Thyroid gland (tissue), 4 donors: Measurements from ENCODE around the gene CRIM1.
A peak's percentile ranks its signal among the peaks of the same experiment; 100 is the strongest.

Source experiments
- POLR2A ChIP-seq, 2 donors: fragments of 450-650 bp; IDR thresholded peaks; one replicate each; pipeline ENCODE4 v1.6.1; 2017; ENCODE audit warnings: antibody characterized with exemption in 2 of 2, mild to moderate bottlenecking in 2 of 2, moderate library complexity in 1 of 2
- TF ChIP-seq, protein P1 (sequence below), 6 experiments: fragments of 200-600 bp in 3 of 6; fragments of 450-650 bp in 3 of 6; sonication (generic) in 3 of 6; IDR thresholded peaks; one replicate each; pipeline ENCODE4 v1.5.1; 2016 to 2019; ENCODE audit warnings: antibody characterized with exemption in 6 of 6, mild to moderate bottlenecking in 2 of 6, inconsistent platforms in 1 of 6, moderate library complexity in 1 of 6

DNA sequence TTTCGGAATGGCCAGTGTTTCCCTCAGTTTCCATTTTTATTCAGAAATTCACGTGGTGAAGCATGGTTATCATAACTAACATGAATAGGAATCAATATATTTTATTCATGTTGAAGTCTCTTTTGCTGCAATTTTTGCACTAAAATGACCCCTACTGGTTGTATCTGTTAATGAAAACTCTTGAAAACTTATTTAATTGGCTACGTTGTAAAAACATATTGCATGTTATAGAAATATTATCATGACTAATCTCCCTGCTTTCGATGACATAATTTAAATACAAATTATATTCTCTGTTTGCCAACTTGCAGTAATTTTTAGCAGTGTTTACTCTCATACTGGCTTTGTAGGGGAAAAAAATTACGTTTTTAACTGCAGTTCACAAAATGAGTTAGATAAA, 3.5 kb downstream of the CRIM1 start:
- TF ChIP-seq, protein P1, sequence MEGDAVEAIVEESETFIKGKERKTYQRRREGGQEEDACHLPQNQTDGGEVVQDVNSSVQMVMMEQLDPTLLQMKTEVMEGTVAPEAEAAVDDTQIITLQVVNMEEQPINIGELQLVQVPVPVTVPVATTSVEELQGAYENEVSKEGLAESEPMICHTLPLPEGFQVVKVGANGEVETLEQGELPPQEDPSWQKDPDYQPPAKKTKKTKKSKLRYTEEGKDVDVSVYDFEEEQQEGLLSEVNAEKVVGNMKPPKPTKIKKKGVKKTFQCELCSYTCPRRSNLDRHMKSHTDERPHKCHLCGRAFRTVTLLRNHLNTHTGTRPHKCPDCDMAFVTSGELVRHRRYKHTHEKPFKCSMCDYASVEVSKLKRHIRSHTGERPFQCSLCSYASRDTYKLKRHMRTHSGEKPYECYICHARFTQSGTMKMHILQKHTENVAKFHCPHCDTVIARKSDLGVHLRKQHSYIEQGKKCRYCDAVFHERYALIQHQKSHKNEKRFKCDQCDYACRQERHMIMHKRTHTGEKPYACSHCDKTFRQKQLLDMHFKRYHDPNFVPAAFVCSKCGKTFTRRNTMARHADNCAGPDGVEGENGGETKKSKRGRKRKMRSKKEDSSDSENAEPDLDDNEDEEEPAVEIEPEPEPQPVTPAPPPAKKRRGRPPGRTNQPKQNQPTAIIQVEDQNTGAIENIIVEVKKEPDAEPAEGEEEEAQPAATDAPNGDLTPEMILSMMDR (IDR thresholded peaks at IDR 0.05) = peak in 1 of 6 experiments; percentile 13
- no peak for TF ChIP-seq POLR2A (IDR thresholded peaks at IDR 0.05)
